ENCODE results near the gene RNF144A. TPM values are rescaled to one million over a fixed set of nuclear protein-coding genes. Genes with fewer than 3 reads are reported as not detected.

Gene RNF144A
- total and polyA plus RNA-seq, 2 donors (not counting 1 experiment from before 2014, with no cell fraction given) = 1.2 to 1.6 TPM

DNA sequence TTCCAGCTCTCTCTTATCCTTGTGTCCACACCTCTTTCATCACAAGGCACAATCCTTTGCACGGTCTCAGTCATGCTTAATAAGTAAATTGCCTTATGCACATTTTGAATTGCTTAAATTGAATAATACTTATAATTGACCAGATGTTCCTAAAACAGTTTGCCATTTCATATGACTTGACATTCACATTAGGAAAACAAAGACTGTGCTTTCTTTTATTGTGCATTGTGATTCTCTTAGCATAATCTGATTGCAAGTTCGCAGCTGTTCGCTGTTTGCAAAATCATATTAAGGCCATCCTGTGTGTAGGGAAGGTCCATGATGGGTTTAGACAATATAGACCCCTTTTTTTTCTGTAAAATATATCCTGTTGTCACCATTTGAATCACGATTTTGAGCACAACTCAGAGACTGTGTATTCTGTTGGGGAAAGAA lies 75.6 kb downstream of the RNF144A start:
- Mint-ChIP-seq H3K9me3 (ENCODE audit: insufficient read depth) (peaks cover 4% of the 10 kb centered on the region), H3K4me3 (no peak overlapping the region), H3K27ac (no peak overlapping the region), H3K4me1 (peaks cover 12% of the 10 kb centered on the region), H3K27me3 (no peaks in the 10 kb centered on the region)
- no peak for TF ChIP-seq EZH2 (IDR thresholded peaks at IDR 0.05; ENCODE audit: borderline replicate concordance, insufficient read depth, low read depth, low read length, poor library complexity, severe bottlenecking)
- TF ChIP-seq, protein P1, sequence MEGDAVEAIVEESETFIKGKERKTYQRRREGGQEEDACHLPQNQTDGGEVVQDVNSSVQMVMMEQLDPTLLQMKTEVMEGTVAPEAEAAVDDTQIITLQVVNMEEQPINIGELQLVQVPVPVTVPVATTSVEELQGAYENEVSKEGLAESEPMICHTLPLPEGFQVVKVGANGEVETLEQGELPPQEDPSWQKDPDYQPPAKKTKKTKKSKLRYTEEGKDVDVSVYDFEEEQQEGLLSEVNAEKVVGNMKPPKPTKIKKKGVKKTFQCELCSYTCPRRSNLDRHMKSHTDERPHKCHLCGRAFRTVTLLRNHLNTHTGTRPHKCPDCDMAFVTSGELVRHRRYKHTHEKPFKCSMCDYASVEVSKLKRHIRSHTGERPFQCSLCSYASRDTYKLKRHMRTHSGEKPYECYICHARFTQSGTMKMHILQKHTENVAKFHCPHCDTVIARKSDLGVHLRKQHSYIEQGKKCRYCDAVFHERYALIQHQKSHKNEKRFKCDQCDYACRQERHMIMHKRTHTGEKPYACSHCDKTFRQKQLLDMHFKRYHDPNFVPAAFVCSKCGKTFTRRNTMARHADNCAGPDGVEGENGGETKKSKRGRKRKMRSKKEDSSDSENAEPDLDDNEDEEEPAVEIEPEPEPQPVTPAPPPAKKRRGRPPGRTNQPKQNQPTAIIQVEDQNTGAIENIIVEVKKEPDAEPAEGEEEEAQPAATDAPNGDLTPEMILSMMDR (IDR thresholded peaks at IDR 0.05) = no peak
- ChIA-PET POLR2A (no interaction called here), CTCF (no interaction called here)
- no peak overlapping the region for H3K9ac ChIP-seq (ENCODE audit: low read length)
- H3K4me3 ChIP-seq (ENCODE audit: control extremely low read depth in 1 of 5, extremely low read depth in 1 of 5, insufficient read depth in 1 of 5, low read depth in 2 of 5, low read length in 4 of 5) = no peak overlapping the region
- no CpG with 5 or more reads among the region's 4 CpGs for WGBS (ENCODE audit: insufficient coverage)
- no peaks in the 10 kb centered on the region for H3K36me3 ChIP-seq (replicated peaks in 1 of 2; ENCODE audit: control extremely low read depth in 1 of 2, control insufficient read depth in 1 of 2, extremely low read depth in 1 of 2, insufficient read depth in 2 of 2, low read length in 1 of 2)
- H2AFZ ChIP-seq (ENCODE audit: insufficient read depth, low read depth, low read length, poor library complexity, severe bottlenecking) = no peak overlapping the region
- DNase-seq (no peak), ATAC-seq (ENCODE audit: low read depth) (no peak)
- H3K27ac ChIP-seq (ENCODE audit: low read length in 2 of 2) = no peak overlapping the region
- no peaks in the 10 kb centered on the region for H3K27me3 ChIP-seq (replicated peaks in 1 of 4; ENCODE audit: control extremely low read depth in 1 of 4, control insufficient read depth in 3 of 4, insufficient read depth in 4 of 4, low read length in 3 of 4)
- intact Hi-C loops (cut with micrococcal nuclease) = no loop called here
- H3K79me2 ChIP-seq (ENCODE audit: control insufficient read depth, insufficient read depth, low read length) = no peaks in the 10 kb centered on the region
- H3K4me1 ChIP-seq (ENCODE audit: control insufficient read depth in 2 of 2, insufficient read depth in 2 of 2, low read length in 2 of 2) = peaks cover 6 to 7% of the 10 kb centered on the region in 2 donors
- no peaks in the 10 kb centered on the region for H4K20me1 ChIP-seq (ENCODE audit: control insufficient read depth, insufficient read depth, low read length, poor library complexity, severe bottlenecking)
- no peaks in the 10 kb centered on the region for H3K9me3 ChIP-seq (ENCODE audit: control extremely low read depth in 1 of 3, control insufficient read depth in 2 of 3, insufficient read depth in 1 of 3, low read length in 2 of 3)
- H3K4me2 ChIP-seq (replicated peaks; ENCODE audit: low read depth, low read length, poor library complexity, severe bottlenecking) = no peak overlapping the region

DNA sequence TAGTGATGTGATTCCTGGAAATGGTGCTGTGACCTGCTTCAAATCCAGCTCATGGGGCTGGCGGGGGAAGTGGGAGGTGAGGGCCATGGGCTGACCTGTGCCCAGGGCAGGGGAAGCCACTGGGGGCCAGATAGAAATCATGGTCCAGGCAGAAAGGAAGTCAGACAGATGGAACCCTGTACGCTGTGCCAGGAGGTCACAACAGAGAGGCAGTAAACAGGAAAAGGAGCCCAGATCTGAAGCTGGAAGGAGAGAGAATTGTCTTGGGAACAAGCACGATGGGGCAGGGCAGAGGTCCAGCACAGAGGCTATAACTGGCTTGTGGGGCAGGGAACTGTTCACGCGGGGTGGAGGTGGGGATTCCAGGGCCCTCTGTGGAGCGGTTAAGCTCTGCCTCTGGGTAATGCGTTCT lies 76.0 kb downstream of the RNF144A start:
- H3K4me1 ChIP-seq (ENCODE audit: control insufficient read depth in 2 of 2, insufficient read depth in 2 of 2, low read length in 2 of 2) = peaks cover 6 to 7% of the 10 kb centered on the region in 2 donors
- H3K9me3 ChIP-seq (ENCODE audit: control extremely low read depth in 1 of 3, control insufficient read depth in 2 of 3, insufficient read depth in 1 of 3, low read length in 2 of 3) = no peaks in the 10 kb centered on the region
- DNase-seq (no peak), ATAC-seq (ENCODE audit: low read depth) (no peak)
- no peak overlapping the region for H3K4me2 ChIP-seq (replicated peaks; ENCODE audit: low read depth, low read length, poor library complexity, severe bottlenecking)
- 90% methylated on average over 7 of the region's 7 CpGs for WGBS (ENCODE audit: insufficient coverage)
- ChIA-PET CTCF (no interaction called here), POLR2A (no interaction called here)
- H3K36me3 ChIP-seq (replicated peaks in 1 of 2; ENCODE audit: control extremely low read depth in 1 of 2, control insufficient read depth in 1 of 2, extremely low read depth in 1 of 2, insufficient read depth in 2 of 2, low read length in 1 of 2) = no peaks in the 10 kb centered on the region
- no peak overlapping the region for H3K4me3 Mint-ChIP-seq
- no peak overlapping the region for H2AFZ ChIP-seq (ENCODE audit: insufficient read depth, low read depth, low read length, poor library complexity, severe bottlenecking)
- H3K27me3 Mint-ChIP-seq = no peaks in the 10 kb centered on the region
- intact Hi-C loops (cut with micrococcal nuclease) = no loop called here
- H3K9me3 Mint-ChIP-seq (ENCODE audit: insufficient read depth) = peaks cover 4% of the 10 kb centered on the region
- no peaks in the 10 kb centered on the region for H4K20me1 ChIP-seq (ENCODE audit: control insufficient read depth, insufficient read depth, low read length, poor library complexity, severe bottlenecking)
- H3K4me1 Mint-ChIP-seq = peaks cover 12% of the 10 kb centered on the region
- no peak overlapping the region for H3K9ac ChIP-seq (ENCODE audit: low read length)
- no peaks in the 10 kb centered on the region for H3K79me2 ChIP-seq (ENCODE audit: control insufficient read depth, insufficient read depth, low read length)
- TF ChIP-seq, protein P1 (IDR thresholded peaks at IDR 0.05) = no peak
- TF ChIP-seq EZH2 (IDR thresholded peaks at IDR 0.05; ENCODE audit: borderline replicate concordance, insufficient read depth, low read depth, low read length, poor library complexity, severe bottlenecking) = no peak
- no peak overlapping the region for H3K27ac ChIP-seq (ENCODE audit: low read length in 2 of 2)
- no peaks in the 10 kb centered on the region for H3K27me3 ChIP-seq (replicated peaks in 1 of 4; ENCODE audit: control extremely low read depth in 1 of 4, control insufficient read depth in 3 of 4, insufficient read depth in 4 of 4, low read length in 3 of 4)
- no peak overlapping the region for H3K4me3 ChIP-seq (ENCODE audit: control extremely low read depth in 1 of 5, extremely low read depth in 1 of 5, insufficient read depth in 1 of 5, low read depth in 2 of 5, low read length in 4 of 5)
- H3K27ac Mint-ChIP-seq = no peak overlapping the region
